K562 (cell line): ENCODE measurements around the gene FYTTD1. TPM values are rescaled to one million over a fixed set of nuclear protein-coding genes. Genes with fewer than 3 reads are reported as not detected.

ENCODE experiments used
- ATAC-seq: fragments of 200-7000 bp; cut with Tn5 transposase; 3 replicates; pipeline ENCODE4 v1.9.1; 2020; ENCODE audit warnings: moderate library complexity
- BruUV-seq: library from RNA; stranded (reverse); fragments of 400-500 nt; replicated peaks from 2 replicates; lab custom pipeline; 2021; lab: Mats Ljungman, UMichigan
- CTCF ChIA-PET: fragments of 300-600 bp; formaldehyde crosslinking; extraction: SDS; loops from one replicate; lab custom pipeline; 2021; ENCODE audit warnings: low intra/inter-chr PET ratio; lab: Yijun Ruan, JAX
- POLR2A ChIA-PET: fragments of 300-600, 350-650 bp; sonication (Branson Sonifier 250); formaldehyde crosslinking; extraction: SDS; loops from one replicate; lab custom pipeline; 2021; ENCODE audit warnings: antibody characterized with exemption, inconsistent platforms; lab: Yijun Ruan, JAX
- DNase-seq, 4 experiments: peaks; one replicate each; pipeline versions ENCODE4 v3.0.0 to v3.0.0-alpha.2; 2011 to 2018; ENCODE audit warnings: low spot score in 3 of 4, mixed read lengths in 3 of 4; ENCODE audit errors: extremely low read depth in 1 of 4
- FAIRE-seq: peaks from 2 replicates; lab custom pipeline; 2011; peaks lifted over from hg19 to GRCh38; lab: Jason Lieb, UNC
- H2AFZ ChIP-seq: 2 replicates; pipeline ENCODE4 v1.6.0; 2011; ENCODE audit warnings: low read depth, low read length, control low read depth, inconsistent platforms
- H3K27ac ChIP-seq: fragments of 200-600 bp; 3 replicates; pipeline ENCODE4 v1.8.0; 2011; ENCODE audit warnings: low read depth, mild to moderate bottlenecking, control low read depth, inconsistent platforms, low read length, moderate library complexity, mixed read lengths; ENCODE audit errors: extremely low read depth
- H3K27me3 ChIP-seq, 2 experiments: fragments of 300-600 bp in 1 of 2; 2 replicates in 1 of 2; 3 replicates in 1 of 2; pipeline versions ENCODE4 v1.6.0 to v1.8.0; 2011; ENCODE audit warnings: inconsistent platforms in 2 of 2, low read length in 2 of 2, mild to moderate bottlenecking in 1 of 2, mixed read lengths in 1 of 2, moderate library complexity in 1 of 2; ENCODE audit not compliant: control insufficient read depth in 2 of 2, insufficient read depth in 2 of 2
- H3K36me3 ChIP-seq: fragments of 300-600 bp; 3 replicates; pipeline ENCODE4 v1.8.0; 2011; ENCODE audit warnings: mild to moderate bottlenecking, low read length, inconsistent platforms; ENCODE audit not compliant: control insufficient read depth, insufficient read depth
- H3K4me1 ChIP-seq, 2 experiments: fragments of 200-600 bp in 1 of 2; replicated peaks in 1 of 2; 2 replicates in 1 of 2; 3 replicates in 1 of 2; pipeline versions ENCODE4 v1.5.1 to v1.8.0; 2011; ENCODE audit warnings: inconsistent platforms in 2 of 2, low read length in 2 of 2, mild to moderate bottlenecking in 1 of 2, mixed read lengths in 1 of 2, moderate library complexity in 1 of 2; ENCODE audit not compliant: control insufficient read depth in 2 of 2, insufficient read depth in 2 of 2
- H3K4me2 ChIP-seq: 2 replicates; pipeline ENCODE4 v1.6.1; 2011; ENCODE audit warnings: low read length, control low read depth, inconsistent platforms, mixed read lengths; ENCODE audit not compliant: insufficient read depth
- H3K4me3 ChIP-seq: fragments of 200-600 bp; sonication (generic), shearing (Covaris generic); 2 replicates; pipeline ENCODE4 v1.5.1; 2016; ENCODE audit warnings: control low read depth, inconsistent platforms
- H3K79me2 ChIP-seq: fragments of 200-600 bp; 3 replicates; pipeline ENCODE4 v1.8.0; 2011; ENCODE audit warnings: low read length, inconsistent platforms; ENCODE audit not compliant: control insufficient read depth, insufficient read depth
- H3K9ac ChIP-seq, 2 experiments: 2 replicates each; pipeline versions ENCODE4 v1.6.0 to v1.6.1; 2011; ENCODE audit warnings: low read depth in 2 of 2, low read length in 2 of 2, control low read depth in 1 of 2, inconsistent platforms in 1 of 2, mild to moderate bottlenecking in 1 of 2, mixed read lengths in 1 of 2; ENCODE audit not compliant: insufficient read depth in 1 of 2
- H3K9me1 ChIP-seq: one replicate; pipeline ENCODE4 v1.6.0; 2011; ENCODE audit warnings: inconsistent platforms, mild to moderate bottlenecking, low read length, moderate library complexity; ENCODE audit not compliant: control insufficient read depth, insufficient read depth
- H3K9me3 ChIP-seq: replicated peaks from 2 replicates; pipeline ENCODE4 v1.5.1; 2011; ENCODE audit warnings: low read depth, low read length, inconsistent platforms; ENCODE audit not compliant: control insufficient read depth, insufficient read depth
- H4K20me1 ChIP-seq: replicated peaks from 2 replicates; pipeline ENCODE4 v1.6.1; 2011; ENCODE audit warnings: low read length, inconsistent platforms, mixed read lengths; ENCODE audit not compliant: control insufficient read depth, insufficient read depth
- C11orf30 ChIP-seq: fragments of 450-650 bp; IDR thresholded peaks from 2 replicates; pipeline ENCODE4 v1.6.1; 2016; ENCODE audit warnings: low read depth, mild to moderate bottlenecking
- CBX5 ChIP-seq: IDR thresholded peaks from 2 replicates; pipeline ENCODE4 v1.6.1; 2014; ENCODE audit warnings: low read depth, borderline replicate concordance
- CC2D1A ChIP-seq: fragments of 450-650 bp; IDR thresholded peaks from 2 replicates; pipeline ENCODE4 v1.6.1; 2017; ENCODE audit warnings: mild to moderate bottlenecking
- DNMT1 ChIP-seq: fragments of 450-650 bp; IDR thresholded peaks from 2 replicates; pipeline ENCODE4 v1.6.1; 2016; ENCODE audit warnings: antibody characterized with exemption, mild to moderate bottlenecking
- DPF2 ChIP-seq: fragments of 450-650 bp; IDR thresholded peaks from 2 replicates; pipeline ENCODE4 v1.6.1; 2016
- EHMT2 ChIP-seq: fragments of 450-650 bp; IDR thresholded peaks from 2 replicates; pipeline ENCODE4 v1.6.1; 2018; ENCODE audit warnings: antibody characterized with exemption
- ESRRB ChIP-seq: fragments of 250-450 bp; sonication (Bioruptor Pico); IDR thresholded peaks from 2 replicates; pipeline ENCODE4 v1.5.0; 2020; ENCODE audit warnings: mild to moderate bottlenecking, moderate library complexity, borderline replicate concordance
- FOSL1 ChIP-seq: fragments of 200-800 bp; sonication (Bioruptor generic); conservative IDR thresholded peaks from 2 replicates; pipeline ENCODE4 v1.6.1; 2016; ENCODE audit warnings: missing genetic modification characterization, missing compliant biosample characterization
- HSF4 ChIP-seq: fragments of 250-450 bp; sonication (Bioruptor Pico); IDR thresholded peaks from 2 replicates; pipeline ENCODE4 v2.1.2; 2022; ENCODE audit warnings: mild to moderate bottlenecking, moderate library complexity, borderline replicate concordance
- MAFF ChIP-seq: IDR thresholded peaks from 2 replicates; pipeline ENCODE4 v1.6.1; 2012; ENCODE audit warnings: low read length, improper control_type of control experiment
- MEIS2 ChIP-seq: fragments of 450-650 bp; IDR thresholded peaks from 2 replicates; pipeline ENCODE4 v1.6.1; 2014; ENCODE audit warnings: mild to moderate bottlenecking; ENCODE audit not compliant: partially characterized antibody
- RFX1 ChIP-seq: fragments of 450-650 bp; IDR thresholded peaks from 2 replicates; pipeline ENCODE4 v1.6.1; 2016; ENCODE audit warnings: mild to moderate bottlenecking, moderate library complexity
- SRF ChIP-seq, 2 experiments: fragments of 250-450, 450-650 bp in 1 of 2; sonication (Bioruptor Pico) in 1 of 2; sonication (generic) in 1 of 2; formaldehyde crosslinking; IDR thresholded peaks; 2 replicates each; pipeline versions ENCODE4 v1.5.0 to v1.5.1; 2020 to 2022; ENCODE audit warnings: mild to moderate bottlenecking in 1 of 2, missing genetic modification reagents in 1 of 2
- ZBTB17 ChIP-seq: fragments of 450-650 bp; formaldehyde crosslinking; IDR thresholded peaks from 2 replicates; pipeline ENCODE4 v1.4.0; 2020; ENCODE audit warnings: mild to moderate bottlenecking
- ZNF316 ChIP-seq: fragments of 450-650 bp; IDR thresholded peaks from 2 replicates; pipeline ENCODE4 v1.6.1; 2016
- ZNF830 ChIP-seq: fragments of 250-450 bp; sonication (Bioruptor Pico); IDR thresholded peaks from 2 replicates; pipeline ENCODE4 v1.5.0; 2021; ENCODE audit warnings: mild to moderate bottlenecking
- WGBS: fragments of 100-300 bp; shearing (Covaris generic); methylation state at CpG from one replicate; pipeline ENCODE4 v1.1.6; 2016; ENCODE audit warnings: low coverage, mixed read lengths; ENCODE audit not compliant: insufficient coverage; ENCODE audit errors: missing lambda C conversion rate; 5-methylcytosine and 5-hydroxymethylcytosine counted together
- in situ Hi-C: fragments of 300-500 bp; cut with MboI; formaldehyde crosslinking; loops from 4 replicates; pipeline ENCODE4 v1.15.0; 2018; ENCODE audit warnings: inconsistent platforms, mixed read lengths
- intact Hi-C: fragments of 100-400 bp; cut with micrococcal nuclease; formaldehyde crosslinking; loops from 2 replicates; pipeline ENCODE4 v1.14.2; 2022
- polyA plus RNA-seq, 8 experiments: library from polyadenylated mRNA; depleted of rRNA in 4 of 8; stranded (reverse) in 5 of 8; unstranded in 3 of 8; fragments of >200 nt; fragmentation: Nextera tagmentation in 2 of 8; fragmentation: Illumina TruSeq in 1 of 8; extraction: Ambion mirVana in 2 of 8; extraction: Trizol in 1 of 8; gene quantifications; 2 replicates each; pipeline versions ENCODE4 v1.2.1 to v1.2.3, GENCODE V29; 2011 to 2014; ENCODE audit warnings: inconsistent platforms in 1 of 8, missing spikeins in 1 of 8
- total RNA-seq, 7 experiments: library from RNA; depleted of rRNA in 6 of 7; stranded (reverse); fragments of >200 nt in 6 of 7; fragmentation: Illumina TruSeq in 2 of 7; extraction: Trizol in 2 of 7; gene quantifications; 2 replicates each; pipeline versions ENCODE4 v1.2.1 to v1.2.3, GENCODE V29; 2011 to 2021; ENCODE audit warnings: low replicate concordance in 1 of 7
- TF ChIP-seq, protein P1 (sequence below): sonication (generic); formaldehyde crosslinking; IDR thresholded peaks from 2 replicates; pipeline ENCODE4 v1.5.0; 2020; ENCODE audit warnings: missing genetic modification reagents
- TF ChIP-seq, protein P2 (sequence below): fragments of 250-450 bp; sonication (Bioruptor Pico); IDR thresholded peaks from 2 replicates; pipeline ENCODE4 v1.8.0; 2022; ENCODE audit warnings: moderate library complexity, mild to moderate bottlenecking, inconsistent platforms

The FYTTD1 gene
- total and polyA plus RNA-seq, 9 of the 15 experiments (the other 6 are each of a cell fraction or from before 2014, with no cell fraction given) = 35.7 to 106 (median 76.3) TPM

DNA sequence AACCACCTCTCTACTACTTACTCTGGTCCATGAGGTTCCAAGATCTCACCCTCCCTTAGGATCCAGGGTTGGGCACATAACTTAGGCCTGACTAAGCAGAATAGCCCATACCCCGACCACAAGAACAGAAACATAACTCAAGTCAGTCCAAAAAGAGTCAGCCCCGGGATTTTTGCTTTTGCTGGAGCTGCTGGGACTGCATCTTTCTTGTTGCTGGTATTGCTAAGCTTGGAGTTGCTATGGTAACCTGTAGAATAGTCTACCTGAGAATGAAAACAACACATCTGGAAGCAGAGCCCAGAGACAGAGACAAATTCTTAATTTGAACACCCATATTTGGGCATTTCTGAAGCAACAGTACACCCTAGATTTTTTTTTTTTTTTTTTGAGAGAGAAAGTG is 19.5 kb upstream of the FYTTD1 start:
- Histone ChIP-seq H3K9me3 (no peaks in the 10 kb centered on the region), H3K4me3 (no peak overlapping the region), H3K27ac (peak overlapping the region; percentile 27; the same call in 1 of the 3 replicates), H3K9me1 (no peaks in the 10 kb centered on the region), H3K79me2 (peaks cover 44% of the 10 kb centered on the region), H3K36me3 (peaks cover 14% of the 10 kb centered on the region; the same call in 1 of the 3 replicates), H3K27me3 (no peaks in the 10 kb centered on the region), H3K4me2 (no peak overlapping the region), H4K20me1 (no peaks in the 10 kb centered on the region), H3K9ac (no peak overlapping the region), H2AFZ (no peak overlapping the region), H3K4me1 (peaks cover 7 to 8% of the 10 kb centered on the region in 2 experiments; a peak in 4 of 5 replicates)
- ATAC-seq (peak; percentile 63), DNase-seq (peak in 2 of 4 experiments; percentile 15 to 25), FAIRE-seq (no peak)
- 50% methylated on average over 2 of the region's 2 CpGs for WGBS
- ChIA-PET CTCF (no interaction called here), POLR2A (interaction anchor here (0.7 to 1.7 kb wide), 3 partner anchors 9 to 54 kb away, joined by 3 to 4 read pairs (median 4); no protein-coding TSS in a partner anchor)
- intact Hi-C loops (loop anchor here (10.0 kb wide), 1 partner anchor 225 kb away; the partner anchor contains the start of gene RPL35A), in situ Hi-C loops (no loop called here)
- no TSS peak for BruUV-seq
- peak; percentile 15 for TF ChIP-seq MEIS2
- TF ChIP-seq ESRRB (CRISPR knock-in tag) = no peak
- no peak for TF ChIP-seq DNMT1
- peak; percentile 87 for TF ChIP-seq RFX1
- TF ChIP-seq MAFF = peak; percentile 42; the same call in 1 of the 2 replicates
- TF ChIP-seq ZBTB17 (CRISPR knock-in tag) = no peak
- TF ChIP-seq, protein P1, sequence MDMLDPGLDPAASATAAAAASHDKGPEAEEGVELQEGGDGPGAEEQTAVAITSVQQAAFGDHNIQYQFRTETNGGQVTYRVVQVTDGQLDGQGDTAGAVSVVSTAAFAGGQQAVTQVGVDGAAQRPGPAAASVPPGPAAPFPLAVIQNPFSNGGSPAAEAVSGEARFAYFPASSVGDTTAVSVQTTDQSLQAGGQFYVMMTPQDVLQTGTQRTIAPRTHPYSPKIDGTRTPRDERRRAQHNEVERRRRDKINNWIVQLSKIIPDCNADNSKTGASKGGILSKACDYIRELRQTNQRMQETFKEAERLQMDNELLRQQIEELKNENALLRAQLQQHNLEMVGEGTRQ = no peak
- TF ChIP-seq CBX5 = no peak
- TF ChIP-seq EHMT2 = no peak
- TF ChIP-seq FOSL1 = 0 out of 2 replicates have a peak, but pooled peaks have one; percentile 25
- TF ChIP-seq CC2D1A = no peak
- TF ChIP-seq HSF4 = no peak
- TF ChIP-seq ZNF830 (CRISPR knock-in tag) = no peak
- 0 out of 2 replicates have a peak, but pooled peaks have one; percentile 35 for TF ChIP-seq DPF2
- TF ChIP-seq SRF (CRISPR knock-in tag; IDR thresholded peaks at IDR 0.05) = peak in 1 of 2 experiments; percentile 66; a peak in 1 of 4 replicates
- TF ChIP-seq, protein P2, sequence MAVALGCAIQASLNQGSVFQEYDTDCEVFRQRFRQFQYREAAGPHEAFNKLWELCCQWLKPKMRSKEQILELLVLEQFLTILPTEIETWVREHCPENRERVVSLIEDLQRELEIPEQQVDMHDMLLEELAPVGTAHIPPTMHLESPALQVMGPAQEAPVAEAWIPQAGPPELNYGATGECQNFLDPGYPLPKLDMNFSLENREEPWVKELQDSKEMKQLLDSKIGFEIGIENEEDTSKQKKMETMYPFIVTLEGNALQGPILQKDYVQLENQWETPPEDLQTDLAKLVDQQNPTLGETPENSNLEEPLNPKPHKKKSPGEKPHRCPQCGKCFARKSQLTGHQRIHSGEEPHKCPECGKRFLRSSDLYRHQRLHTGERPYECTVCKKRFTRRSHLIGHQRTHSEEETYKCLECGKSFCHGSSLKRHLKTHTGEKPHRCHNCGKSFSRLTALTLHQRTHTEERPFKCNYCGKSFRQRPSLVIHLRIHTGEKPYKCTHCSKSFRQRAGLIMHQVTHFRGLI = no peak
- TF ChIP-seq C11orf30 = peak; percentile 58
- peak; percentile 68 for TF ChIP-seq ZNF316
